Measurements from ENCODE around the gene NLRP12. TPM values are rescaled to one million over a fixed set of nuclear protein-coding genes. Genes with fewer than 3 reads are reported as not detected.

Gene NLRP12
- total and polyA plus RNA-seq, 7 donors = 0.04 to 0.44 (median 0.17) TPM

DNA sequence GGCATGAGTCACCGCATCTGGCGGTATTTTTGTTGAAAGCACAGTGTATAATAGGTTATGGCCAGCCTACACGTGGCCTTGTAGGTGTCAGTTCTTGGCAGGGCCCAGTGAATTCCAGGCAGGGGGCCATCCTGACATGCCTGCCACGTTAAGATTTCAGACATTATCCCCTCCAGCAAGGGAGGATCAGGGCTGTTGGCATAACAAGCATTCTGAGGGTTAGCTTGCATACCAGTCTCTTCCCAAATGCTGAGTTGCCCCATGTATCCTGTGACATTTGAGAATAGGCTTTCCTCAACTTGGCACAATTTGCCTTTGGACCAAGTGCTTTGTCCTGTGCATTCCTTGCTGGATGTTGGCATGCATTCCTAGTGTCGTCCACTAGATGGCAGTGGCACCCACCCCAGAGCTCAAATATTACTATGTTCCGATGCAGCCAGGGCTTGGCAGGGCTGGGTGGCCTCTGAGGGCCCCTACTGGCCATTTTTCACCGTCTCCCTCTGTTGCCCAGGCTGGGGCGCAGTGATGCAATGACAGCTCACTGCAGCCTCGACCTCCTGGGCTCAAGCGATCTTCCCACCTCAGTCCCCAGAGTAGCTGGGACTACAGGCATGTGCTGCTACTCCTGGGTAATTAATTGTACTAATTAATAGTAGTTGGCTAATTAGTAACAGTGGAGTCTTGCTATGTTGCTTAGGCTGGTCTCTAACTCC is 31.2 kb downstream of the NLRP12 start:
- ATAC-seq (peak in 3 of 4 donors; percentile 61 to 74 (median 68)), DNase-seq (peak; percentile 74 to 85)
- no peaks in the 10 kb centered on the region for H3K9me3 ChIP-seq
- intact Hi-C loops (cut with DNase I) = loop anchor here in 1 of 2 donors (1.0 to 5.0 kb wide), 2 partner anchors 20 to 239 kb away; no protein-coding TSS in a partner anchor
- no peaks in the 10 kb centered on the region for H3K27me3 ChIP-seq (ENCODE audit: insufficient read depth in 3 of 3, low read length in 2 of 3)
- TF ChIP-seq, protein P1, sequence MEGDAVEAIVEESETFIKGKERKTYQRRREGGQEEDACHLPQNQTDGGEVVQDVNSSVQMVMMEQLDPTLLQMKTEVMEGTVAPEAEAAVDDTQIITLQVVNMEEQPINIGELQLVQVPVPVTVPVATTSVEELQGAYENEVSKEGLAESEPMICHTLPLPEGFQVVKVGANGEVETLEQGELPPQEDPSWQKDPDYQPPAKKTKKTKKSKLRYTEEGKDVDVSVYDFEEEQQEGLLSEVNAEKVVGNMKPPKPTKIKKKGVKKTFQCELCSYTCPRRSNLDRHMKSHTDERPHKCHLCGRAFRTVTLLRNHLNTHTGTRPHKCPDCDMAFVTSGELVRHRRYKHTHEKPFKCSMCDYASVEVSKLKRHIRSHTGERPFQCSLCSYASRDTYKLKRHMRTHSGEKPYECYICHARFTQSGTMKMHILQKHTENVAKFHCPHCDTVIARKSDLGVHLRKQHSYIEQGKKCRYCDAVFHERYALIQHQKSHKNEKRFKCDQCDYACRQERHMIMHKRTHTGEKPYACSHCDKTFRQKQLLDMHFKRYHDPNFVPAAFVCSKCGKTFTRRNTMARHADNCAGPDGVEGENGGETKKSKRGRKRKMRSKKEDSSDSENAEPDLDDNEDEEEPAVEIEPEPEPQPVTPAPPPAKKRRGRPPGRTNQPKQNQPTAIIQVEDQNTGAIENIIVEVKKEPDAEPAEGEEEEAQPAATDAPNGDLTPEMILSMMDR (IDR thresholded peaks at IDR 0.05) = peak; percentile 83
- no peak overlapping the region for H3K4me3 ChIP-seq
- WGBS, 3 donors = 17 to 19% (median 17%) methylated on average over 10 of the region's 10 CpGs
- no peak overlapping the region for H3K27ac ChIP-seq
- no peaks in the 10 kb centered on the region for H3K36me3 ChIP-seq (ENCODE audit: insufficient read depth in 1 of 2, low read depth in 1 of 2)
- no peaks in the 10 kb centered on the region for H3K4me1 ChIP-seq

DNA sequence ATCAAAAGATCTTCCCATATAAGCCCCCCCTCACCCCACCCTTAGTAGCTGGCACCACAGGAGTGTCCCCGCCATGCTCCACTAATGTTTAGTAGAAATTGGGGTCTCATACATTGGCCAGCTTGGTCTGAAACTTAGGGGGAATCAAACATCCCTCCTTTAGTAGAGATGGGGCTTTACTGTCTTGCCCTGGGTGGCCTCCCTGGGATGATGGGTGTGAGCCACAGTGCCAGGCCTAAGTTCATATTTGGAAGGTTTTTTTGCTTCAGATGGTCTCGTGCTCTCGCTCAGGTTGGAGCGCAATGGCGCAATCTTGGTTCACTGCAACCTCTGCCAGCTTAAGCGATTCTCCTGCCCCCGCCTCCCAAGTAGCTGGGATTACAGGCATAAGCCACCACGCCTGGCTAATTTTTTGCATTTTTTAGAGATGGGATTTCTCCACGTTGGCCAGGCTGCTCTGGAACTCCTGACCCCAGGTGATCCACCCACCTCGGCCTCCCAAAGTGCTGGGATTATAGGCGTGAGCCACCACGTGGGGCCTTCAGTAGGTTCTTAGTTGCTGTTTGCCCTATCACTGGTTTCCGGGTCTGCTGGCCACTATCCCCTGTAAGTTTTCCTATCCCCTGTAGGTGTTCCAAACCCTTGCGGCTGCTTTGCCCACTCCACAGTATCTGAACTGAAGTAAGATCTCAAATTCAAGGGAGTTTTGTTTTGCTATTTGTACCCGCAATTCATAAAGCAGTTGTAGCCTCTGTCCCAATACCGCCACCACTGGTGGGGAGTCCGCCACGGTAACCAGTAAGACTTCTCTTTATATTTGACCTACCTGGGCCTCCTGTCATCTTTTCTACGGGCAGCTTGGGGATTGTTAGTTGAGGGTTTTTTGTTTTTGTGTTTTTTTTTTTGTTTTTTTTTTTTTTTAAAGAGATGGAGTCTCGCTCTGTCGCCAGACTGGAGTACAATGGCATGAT is 34.1 kb downstream of the NLRP12 start:
- Histone ChIP-seq H3K27ac (no peak overlapping the region), H3K9me3 (no peaks in the 10 kb centered on the region), H3K4me1 (no peaks in the 10 kb centered on the region), H3K27me3 (ENCODE audit: insufficient read depth in 3 of 3, low read length in 2 of 3) (no peaks in the 10 kb centered on the region), H3K36me3 (ENCODE audit: insufficient read depth in 1 of 2, low read depth in 1 of 2) (no peaks in the 10 kb centered on the region), H3K4me3 (no peak overlapping the region)
- intact Hi-C loops (cut with DNase I) = loop anchor here in 1 of 2 donors (5.0 kb wide), 1 partner anchor 242 kb away; no protein-coding TSS in a partner anchor
- 76 to 81% (median 78%) methylated on average over 21 of the region's 21 CpGs for WGBS, 3 donors
- TF ChIP-seq, protein P1 (IDR thresholded peaks at IDR 0.05) = no peak
- ATAC-seq (no peak), DNase-seq (no peak)

DNA sequence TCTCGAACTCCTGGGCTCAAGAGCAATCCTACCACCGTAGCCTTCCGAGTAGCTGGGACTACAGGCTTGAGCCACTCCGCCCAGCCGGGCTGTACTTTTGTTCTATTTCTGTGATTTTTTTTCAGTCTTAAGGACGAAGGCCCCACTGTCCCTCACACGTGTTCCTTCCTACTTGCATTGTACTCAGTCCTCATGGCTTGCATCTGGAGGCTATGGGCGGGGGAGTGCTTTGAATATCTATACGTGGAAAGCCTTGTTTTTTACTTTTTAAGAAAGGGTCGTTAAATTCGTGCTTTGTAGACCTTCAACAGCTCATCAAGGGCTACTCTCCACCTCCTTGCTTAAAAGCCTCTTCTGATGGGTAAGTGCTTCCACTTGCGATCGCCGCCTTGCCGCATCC is 36.8 kb downstream of the NLRP12 start:
- TF ChIP-seq, protein P1 (IDR thresholded peaks at IDR 0.05) = no peak
- WGBS, 3 donors = 76 to 80% (median 79%) methylated on average over 15 of the region's 15 CpGs

DNA sequence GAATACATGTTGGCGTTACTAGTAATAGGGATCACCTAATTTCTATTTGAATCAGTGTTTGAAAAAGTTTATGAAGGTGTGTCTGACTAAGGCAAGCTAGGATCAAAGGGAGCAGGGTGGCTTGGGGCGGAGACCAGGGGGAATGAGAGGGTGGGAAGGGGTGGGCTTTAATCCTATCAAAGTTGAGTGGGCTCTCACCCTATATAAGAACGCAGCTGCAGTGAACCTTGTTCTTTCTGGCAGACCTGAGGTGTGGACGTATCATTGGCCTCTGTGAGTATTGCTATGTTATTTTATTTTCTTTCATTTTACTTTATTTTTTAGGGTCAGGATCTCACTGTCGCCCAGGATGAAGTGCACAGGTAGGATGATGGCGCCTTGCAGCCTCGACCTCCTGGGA is 37.4 kb downstream of the NLRP12 start:
- Histone ChIP-seq H3K4me3 (no peak overlapping the region), H3K9me3 (peaks cover 2% of the 10 kb centered on the region), H3K4me1 (no peaks in the 10 kb centered on the region), H3K27ac (no peak overlapping the region), H3K36me3 (ENCODE audit: insufficient read depth in 1 of 2, low read depth in 1 of 2) (no peaks in the 10 kb centered on the region), H3K27me3 (ENCODE audit: insufficient read depth in 3 of 3, low read length in 2 of 3) (no peaks in the 10 kb centered on the region)
- 88 to 92% (median 90%) methylated on average over 7 of the region's 7 CpGs for WGBS, 3 donors
- intact Hi-C loops (cut with DNase I) = no loop called here
- ATAC-seq = no peak
- no peak for DNase-seq
- TF ChIP-seq, protein P1 (IDR thresholded peaks at IDR 0.05) = no peak

More for the DNA sequence above, 36.8 kb downstream of the NLRP12 start:
- DNase-seq (no peak), ATAC-seq (no peak)
- Histone ChIP-seq H3K27me3 (ENCODE audit: insufficient read depth in 3 of 3, low read length in 2 of 3) (no peaks in the 10 kb centered on the region), H3K4me3 (no peak overlapping the region), H3K9me3 (peaks cover 2% of the 10 kb centered on the region), H3K27ac (no peak overlapping the region), H3K4me1 (no peaks in the 10 kb centered on the region), H3K36me3 (ENCODE audit: insufficient read depth in 1 of 2, low read depth in 1 of 2) (no peaks in the 10 kb centered on the region)
- intact Hi-C loops (cut with DNase I) = no loop called here

Data from psoas muscle (tissue), 8 donors.